Ascending aorta (tissue), 2 donors: ENCODE measurements around the gene PIK3CB. TPM values are rescaled to one million over a fixed set of nuclear protein-coding genes. Genes with fewer than 3 reads are reported as not detected.

Experiments
- DNase-seq, 2 donors: peaks; one replicate each; pipeline ENCODE4 v3.0.0-alpha.2; 2019; ENCODE audit warnings: low spot score in 2 of 2
- H3K27ac ChIP-seq, 2 donors: fragments of 200-600 bp; sonication (generic); one replicate each; pipeline ENCODE4 v1.5.1; 2016 to 2017; ENCODE audit warnings: mild to moderate bottlenecking in 1 of 2
- H3K27me3 ChIP-seq: fragments of 200-600 bp; sonication (generic); one replicate; pipeline ENCODE4 v1.5.1; 2017
- H3K36me3 ChIP-seq, 2 donors: fragments of 200-600 bp; sonication (generic); one replicate each; pipeline ENCODE4 v1.5.1; 2016
- H3K4me1 ChIP-seq, 2 donors: fragments of 200-600 bp; sonication (generic); one replicate each; pipeline ENCODE4 v1.5.1; 2016 to 2017; ENCODE audit warnings: mild to moderate bottlenecking in 1 of 2
- H3K4me3 ChIP-seq, 2 donors: fragments of 200-600 bp; sonication (generic); one replicate each; pipeline ENCODE4 v1.5.1; 2016 to 2017; ENCODE audit warnings: mild to moderate bottlenecking in 1 of 2
- H3K9me3 ChIP-seq, 2 donors: fragments of 200-600 bp; sonication (generic); one replicate each; pipeline ENCODE4 v1.5.1; 2016
- CTCF ChIP-seq, 3 experiments: fragments of 200-600 bp in 2 of 3; fragments of 450-650 bp in 1 of 3; sonication (generic) in 2 of 3; IDR thresholded peaks; one replicate each; pipeline ENCODE4 v1.5.1; 2016 to 2019; ENCODE audit warnings: antibody characterized with exemption in 3 of 3, mild to moderate bottlenecking in 1 of 3, moderate library complexity in 1 of 3
- intact Hi-C: fragments of 100-400 bp; cut with DNase I; formaldehyde crosslinking; loops from one replicate; pipeline ENCODE4 v1.15.1; 2023
- total RNA-seq: library from RNA; depleted of rRNA; stranded (reverse); fragments of >200 nt; gene quantifications from one replicate; pipeline ENCODE4 v1.1.0, GENCODE V29; 2016

Gene PIK3CB
- total RNA-seq, 1 donor from 2014 or later = 9.3 TPM

GRCh38 chr3:138649134-138649533, 185.6 kb downstream of the PIK3CB start:
- intact Hi-C loops = no loop called here
- DNase-seq = no peak
- no peak for TF ChIP-seq CTCF (IDR thresholded peaks at IDR 0.05)
- no peaks in the 10 kb centered on the region for H3K27me3 ChIP-seq
- peaks cover 23 to 30% of the 10 kb centered on the region in 2 donors for H3K9me3 ChIP-seq
- no peak overlapping the region for H3K27ac ChIP-seq
- no peaks in the 10 kb centered on the region for H3K4me1 ChIP-seq
- no peak overlapping the region for H3K4me3 ChIP-seq
- peaks cover 23 to 51% of the 10 kb centered on the region in 2 donors for H3K36me3 ChIP-seq

- Histone ChIP-seq H3K27me3 (no peaks in the 10 kb centered on the region), H3K27ac (no peak overlapping the region), H3K36me3 (peaks cover 16 to 27% of the 10 kb centered on the region in 2 donors), H3K4me3 (no peak overlapping the region), H3K9me3 (peaks cover 45 to 56% of the 10 kb centered on the region in 2 donors), H3K4me1 (no peaks in the 10 kb centered on the region)
- TF ChIP-seq CTCF (IDR thresholded peaks at IDR 0.05) = no peak
- intact Hi-C loops = no loop called here
- DNase-seq = no peak
Measured at GRCh38 chr3:138646513-138646912, 188.2 kb downstream of the PIK3CB start.

- Histone ChIP-seq H3K27ac (no peak overlapping the region), H3K9me3 (peaks cover 46 to 61% of the 10 kb centered on the region in 2 donors), H3K4me1 (no peaks in the 10 kb centered on the region), H3K4me3 (no peak overlapping the region), H3K36me3 (peaks cover 14 to 22% of the 10 kb centered on the region in 2 donors), H3K27me3 (no peaks in the 10 kb centered on the region)
- TF ChIP-seq CTCF (IDR thresholded peaks at IDR 0.05) = no peak
- intact Hi-C loops = no loop called here
- no peak for DNase-seq
Measured at GRCh38 chr3:138646008-138646407, 188.7 kb downstream of the PIK3CB start.

- no peaks in the 10 kb centered on the region for H3K36me3 ChIP-seq
- H3K27ac ChIP-seq = no peak overlapping the region
- TF ChIP-seq CTCF (IDR thresholded peaks at IDR 0.05) = no peak
- peaks cover 46 to 67% of the 10 kb centered on the region in 2 donors for H3K9me3 ChIP-seq
- no peak for DNase-seq
- intact Hi-C loops = no loop called here
- no peaks in the 10 kb centered on the region for H3K27me3 ChIP-seq
- no peak overlapping the region for H3K4me3 ChIP-seq
- H3K4me1 ChIP-seq = no peaks in the 10 kb centered on the region
Measured at GRCh38 chr3:138642927-138643253, 191.8 kb downstream of the PIK3CB start.

- Histone ChIP-seq H3K27ac (no peak overlapping the region), H3K27me3 (no peaks in the 10 kb centered on the region), H3K36me3 (no peaks in the 10 kb centered on the region), H3K9me3 (peaks cover 46 to 67% of the 10 kb centered on the region in 2 donors), H3K4me3 (no peak overlapping the region), H3K4me1 (no peaks in the 10 kb centered on the region)
- TF ChIP-seq CTCF (IDR thresholded peaks at IDR 0.05) = no peak
- DNase-seq = no peak
- intact Hi-C loops = no loop called here
Measured at GRCh38 chr3:138642226-138642926, 192.4 kb downstream of the PIK3CB start.

GRCh38 chr3:138640537-138640936, 194.2 kb downstream of the PIK3CB start:
- no peak for TF ChIP-seq CTCF (IDR thresholded peaks at IDR 0.05)
- Histone ChIP-seq H3K27me3 (no peaks in the 10 kb centered on the region), H3K27ac (no peak overlapping the region), H3K9me3 (peaks cover 29 to 51% of the 10 kb centered on the region in 2 donors), H3K4me3 (no peak overlapping the region), H3K36me3 (no peaks in the 10 kb centered on the region), H3K4me1 (no peaks in the 10 kb centered on the region)
- DNase-seq = no peak
- intact Hi-C loops = no loop called here
